Endodermal cell (in vitro differentiated cells): ENCODE measurements around the gene RPL6. TPM values are rescaled to one million over a fixed set of nuclear protein-coding genes. Genes with fewer than 3 reads are reported as not detected.
A peak's percentile ranks its signal among the peaks of the same experiment; 100 is the strongest.
"Not testable (repeated sequence)": the region's sequence is repeated elsewhere in the genome, so short reads cannot be mapped to it uniquely, and the experiment has no call there.

Experiments
- DNase-seq: peaks from one replicate; pipeline ENCODE4 v3.0.0-alpha.2; 2017
- H3K27ac ChIP-seq: 2 replicates; pipeline ENCODE4 v1.5.1; 2013; ENCODE audit warnings: mild to moderate bottlenecking, low read depth, low read length, moderate library complexity
- H3K27me3 ChIP-seq: 2 replicates; pipeline ENCODE4 v1.6.1; 2013; ENCODE audit warnings: mild to moderate bottlenecking, low read length, moderate library complexity; ENCODE audit not compliant: insufficient read depth, control insufficient read depth, poor library complexity, severe bottlenecking
- H3K36me3 ChIP-seq: 2 replicates; pipeline ENCODE4 v1.7.0; 2013; ENCODE audit warnings: mild to moderate bottlenecking, low read length, moderate library complexity; ENCODE audit not compliant: control insufficient read depth, insufficient read depth
- H3K4me1 ChIP-seq: one replicate; pipeline ENCODE4 v1.7.0; 2013; ENCODE audit warnings: low read length; ENCODE audit not compliant: control insufficient read depth, insufficient read depth
- H3K4me3 ChIP-seq: 2 replicates; pipeline ENCODE4 v1.5.1; 2013; ENCODE audit warnings: mild to moderate bottlenecking, low read length, moderate library complexity
- H3K9ac ChIP-seq: 2 replicates; pipeline ENCODE4 v1.6.1; 2013; ENCODE audit warnings: mild to moderate bottlenecking, low read length, moderate library complexity; ENCODE audit not compliant: poor library complexity, severe bottlenecking; ENCODE audit errors: extremely low read depth
- H3K9me3 ChIP-seq: 2 replicates; pipeline ENCODE4 v1.6.1; 2013; ENCODE audit warnings: mild to moderate bottlenecking, low read length, moderate library complexity; ENCODE audit not compliant: control insufficient read depth
- H3K27ac Mint-ChIP-seq: 2 replicates; pipeline ENCODE4 v1.8.0; 2020; ENCODE audit warnings: mixed read lengths
- H3K27me3 Mint-ChIP-seq: 2 replicates; pipeline ENCODE4 v1.8.0; 2021; ENCODE audit warnings: mild to moderate bottlenecking, mixed read lengths; ENCODE audit not compliant: insufficient read depth
- H3K36me3 Mint-ChIP-seq: 2 replicates; pipeline ENCODE4 v1.8.0; 2020; ENCODE audit warnings: low read depth, mixed read lengths
- H3K4me1 Mint-ChIP-seq: 2 replicates; pipeline ENCODE4 v1.8.0; 2020; ENCODE audit warnings: mixed read lengths
- H3K4me3 Mint-ChIP-seq: 2 replicates; pipeline ENCODE4 v1.8.0; 2020; ENCODE audit warnings: mild to moderate bottlenecking, moderate library complexity, mixed read lengths
- H3K9me3 Mint-ChIP-seq: 2 replicates; pipeline ENCODE4 v1.8.0; 2020; ENCODE audit warnings: mild to moderate bottlenecking, mixed read lengths
- WGBS, 2 experiments: methylation state at CpG; one replicate each; pipeline versions ENCODE4 v1.1.5 to v1.1.7; 2013; ENCODE audit warnings: missing lambda C conversion rate in 2 of 2, mixed read lengths in 1 of 2; ENCODE audit not compliant: insufficient coverage in 1 of 2, insufficient read length in 1 of 2; 5-methylcytosine and 5-hydroxymethylcytosine counted together
- long read RNA-seq, 4 experiments: library from polyadenylated mRNA in 2 of 4; library from RNA in 1 of 4; library from capped mRNA in 1 of 4; stranded (forward) in 3 of 4; unstranded in 1 of 4; transcript quantifications; one replicate each; pipeline ENCODE4 v2.0.0, GENCODE V29; 2020 to 2021; ENCODE audit warnings: inconsistent platforms in 1 of 4
- polyA plus RNA-seq, 2 experiments: library from polyadenylated mRNA; stranded (reverse); fragments of 50-300 nt; gene quantifications; one replicate each; pipeline ENCODE4 v1.2.3, GENCODE V29; 2013
- total RNA-seq, 2 donors: library from RNA; stranded (reverse); fragmentation: NEBNext Ultra II Directional in 1 of 2; extraction: Animal tissue kit (Norgen Biotek cat#: 25700) in 1 of 2; gene quantifications; 2 replicates in 1 of 2; 3 replicates in 1 of 2; pipeline ENCODE4 v1.2.1, GENCODE V29; 2021
- TF ChIP-seq, protein P1 (sequence below): fragments of 200-600 bp; sonication (generic); conservative IDR thresholded peaks from 2 replicates; pipeline ENCODE4 v1.5.0; 2021; ENCODE audit warnings: antibody characterized with exemption, mild to moderate bottlenecking

RPL6 gene
- 1,000 to 10,000 TPM; 1,610 to 1,647 TPM for total RNA-seq
- polyA plus RNA-seq (2013, experiment 1 of 2), result 2,166 TPM
- polyA plus RNA-seq (2013, experiment 2 of 2), result 2,106 TPM
- long read RNA-seq, experiment 1, transcript RPL6-201 (7 exons, 947 nt), result minor isoform, 8 of 916 reads
- long read RNA-seq, experiment 1, transcript RPL6-202 (7 exons, 1,074 nt), result major isoform, 35 of 916 reads
- long read RNA-seq, experiment 1, partial matches to known transcripts, result 829 of 916 reads
- long read RNA-seq, experiment 1, other reads (novel, unspliced or antisense), result 44 of 916 reads
- long read RNA-seq, experiment 2, transcript RPL6-201 (7 exons, 947 nt), result major isoform, 72 of 168 reads
- long read RNA-seq, experiment 2, transcript RPL6-202 (7 exons, 1,074 nt), result minor isoform, 68 of 168 reads
- long read RNA-seq, experiment 2, partial matches to known transcripts, result 7 of 168 reads
- long read RNA-seq, experiment 2, other reads (novel, unspliced or antisense), result 21 of 168 reads
- long read RNA-seq, experiment 3, transcript RPL6-201 (7 exons, 947 nt), result major isoform, 1,318 of 1,908 reads
- long read RNA-seq, experiment 3, transcript RPL6-202 (7 exons, 1,074 nt), result minor isoform, 88 of 1,908 reads
- long read RNA-seq, experiment 3, partial matches to known transcripts, result 453 of 1,908 reads
- long read RNA-seq, experiment 3, other reads (novel, unspliced or antisense), result 47 of 1,908 reads
- long read RNA-seq, experiment 4, transcript RPL6-201 (7 exons, 947 nt), result major isoform, 3,850 of 4,111 reads
- long read RNA-seq, experiment 4, transcript RPL6-202 (7 exons, 1,074 nt), result minor isoform, 169 of 4,111 reads
- long read RNA-seq, experiment 4, partial matches to known transcripts, result 42 of 4,111 reads
- long read RNA-seq, experiment 4, other reads (novel, unspliced or antisense), result 50 of 4,111 reads

DNA sequence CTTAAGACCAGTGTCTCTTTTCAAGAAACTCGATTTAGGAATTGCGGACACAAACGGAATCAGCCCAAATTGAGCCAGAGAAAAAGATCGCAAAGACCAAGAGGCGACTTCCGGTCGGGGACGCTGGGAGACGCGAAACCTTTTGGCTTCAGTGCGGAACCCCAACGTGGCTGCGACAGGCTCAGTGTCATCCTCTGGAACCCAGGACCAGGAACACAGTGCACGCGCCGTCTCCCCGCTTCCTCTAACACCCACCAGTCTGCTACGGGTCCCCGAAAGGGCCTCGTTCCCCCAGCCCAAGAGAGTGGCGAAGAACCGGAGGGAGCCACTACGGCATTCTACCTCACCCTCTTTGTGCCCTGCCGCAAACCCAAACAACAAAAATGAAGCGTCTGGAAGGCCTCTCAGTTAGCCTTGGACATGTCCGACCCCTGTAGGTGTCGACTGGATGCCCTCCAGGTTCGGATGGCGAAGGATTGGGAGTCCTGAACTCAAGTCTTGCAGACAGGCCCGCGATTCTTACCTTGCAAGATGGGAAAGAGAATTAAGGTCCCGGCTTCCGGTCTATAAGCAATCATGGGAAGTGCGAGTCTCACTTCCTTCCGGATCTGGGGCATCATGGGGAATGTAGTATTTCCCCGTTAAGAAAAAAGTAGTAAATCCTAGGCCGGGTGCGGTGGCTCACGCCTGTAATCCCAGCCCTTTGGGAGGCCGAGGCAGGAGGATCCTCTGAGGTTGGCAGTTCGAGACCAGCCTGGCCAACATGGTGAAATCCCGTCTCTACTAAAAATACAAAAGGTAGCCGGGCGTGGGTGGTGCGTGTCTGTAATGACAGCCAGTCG is at the start of gene RPL6:
Gene RPL6, minus strand, starts transcription at position 542 of the 842 bp plus-strand sequence. CDS start 949 bp downstream, outside the sequence.
- Histone ChIP-seq H3K27me3 (no peaks in the 10 kb centered on the region), H3K9ac (peak within 1 kb of the TSS; percentile 96), H3K9me3 (no peaks in the 10 kb centered on the region), H3K4me3 (peak within 1 kb of the TSS; percentile 91), H3K27ac (peak within 1 kb of the TSS; percentile 94), H3K4me1 (no peaks in the 10 kb centered on the region), H3K36me3 (peaks cover 40% of the 10 kb centered on the region)
- peak; percentile 94 for DNase-seq
- H3K4me1 Mint-ChIP-seq, result peaks cover 14% of the 10 kb centered on the region
- H3K9me3 Mint-ChIP-seq, result no peaks in the 10 kb centered on the region
- H3K4me3 Mint-ChIP-seq, result peak within 1 kb of the TSS; percentile 100
- peaks cover 48% of the 10 kb centered on the region for H3K36me3 Mint-ChIP-seq
- H3K27me3 Mint-ChIP-seq, result no peaks in the 10 kb centered on the region
- peak within 1 kb of the TSS; percentile 100 for H3K27ac Mint-ChIP-seq
- WGBS, 2 experiments, result 13 to 16% methylated on average over 35 to 46 of the region's 46 CpGs
- TF ChIP-seq, protein P1, sequence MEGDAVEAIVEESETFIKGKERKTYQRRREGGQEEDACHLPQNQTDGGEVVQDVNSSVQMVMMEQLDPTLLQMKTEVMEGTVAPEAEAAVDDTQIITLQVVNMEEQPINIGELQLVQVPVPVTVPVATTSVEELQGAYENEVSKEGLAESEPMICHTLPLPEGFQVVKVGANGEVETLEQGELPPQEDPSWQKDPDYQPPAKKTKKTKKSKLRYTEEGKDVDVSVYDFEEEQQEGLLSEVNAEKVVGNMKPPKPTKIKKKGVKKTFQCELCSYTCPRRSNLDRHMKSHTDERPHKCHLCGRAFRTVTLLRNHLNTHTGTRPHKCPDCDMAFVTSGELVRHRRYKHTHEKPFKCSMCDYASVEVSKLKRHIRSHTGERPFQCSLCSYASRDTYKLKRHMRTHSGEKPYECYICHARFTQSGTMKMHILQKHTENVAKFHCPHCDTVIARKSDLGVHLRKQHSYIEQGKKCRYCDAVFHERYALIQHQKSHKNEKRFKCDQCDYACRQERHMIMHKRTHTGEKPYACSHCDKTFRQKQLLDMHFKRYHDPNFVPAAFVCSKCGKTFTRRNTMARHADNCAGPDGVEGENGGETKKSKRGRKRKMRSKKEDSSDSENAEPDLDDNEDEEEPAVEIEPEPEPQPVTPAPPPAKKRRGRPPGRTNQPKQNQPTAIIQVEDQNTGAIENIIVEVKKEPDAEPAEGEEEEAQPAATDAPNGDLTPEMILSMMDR, result no peak

DNA sequence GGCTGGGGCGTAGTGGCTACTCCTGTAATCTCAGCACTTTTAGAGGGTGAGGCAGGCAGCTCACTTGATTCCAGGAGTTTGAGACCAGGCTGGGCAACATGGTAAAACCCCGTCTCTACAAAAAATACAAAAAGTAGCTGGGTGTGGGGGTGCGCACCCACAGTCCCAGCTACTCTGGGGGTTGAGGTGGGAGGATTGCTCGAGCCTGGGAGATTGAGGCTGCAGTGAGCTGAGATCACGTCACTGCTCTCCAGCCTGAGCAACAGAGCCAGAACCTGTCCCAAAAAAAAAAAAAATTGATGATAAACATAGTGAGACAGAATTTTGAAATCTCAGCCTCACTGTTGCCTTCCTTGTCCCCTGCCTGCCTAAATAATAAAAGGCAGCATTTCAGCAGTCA is 49.3 kb upstream of the RPL6 start:
- Mint-ChIP-seq H3K4me1 (no peaks in the 10 kb centered on the region), H3K36me3 (peaks cover 59% of the 10 kb centered on the region), H3K4me3 (no peak overlapping the region), H3K27me3 (no peaks in the 10 kb centered on the region), H3K9me3 (no peaks in the 10 kb centered on the region), H3K27ac (no peak overlapping the region)
- Histone ChIP-seq H3K9ac (no peak overlapping the region), H3K36me3 (peaks cover 65% of the 10 kb centered on the region), H3K9me3 (no peaks in the 10 kb centered on the region), H3K4me1 (no peaks in the 10 kb centered on the region), H3K4me3 (no peak overlapping the region), H3K27me3 (no peaks in the 10 kb centered on the region), H3K27ac (no peak overlapping the region)
- TF ChIP-seq, protein P1, result no peak
- DNase-seq, result no peak
- WGBS, 2 experiments, result 92 to 100% methylated on average over 3 to 5 of the region's 5 CpGs

DNA sequence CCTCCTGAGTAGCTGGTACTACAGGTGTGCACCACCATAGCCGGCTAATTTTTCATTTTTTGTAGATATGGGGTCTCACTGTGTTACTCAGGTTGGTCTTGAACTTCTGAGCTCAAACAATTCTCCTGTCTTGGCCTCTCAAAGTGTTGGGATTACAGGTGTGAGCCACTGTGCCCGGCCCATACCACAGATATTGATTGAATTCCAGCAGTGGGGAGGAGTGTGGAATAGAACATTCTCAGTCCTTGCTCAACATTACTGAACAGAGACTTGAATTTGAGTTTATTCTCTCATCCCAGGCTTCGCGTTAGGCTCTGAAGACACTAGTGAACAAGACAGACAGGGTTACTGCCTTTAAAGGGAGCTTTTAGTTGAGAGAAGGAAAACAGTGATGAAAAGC is 48.9 kb upstream of the RPL6 start:
- H3K27me3 ChIP-seq, result no peaks in the 10 kb centered on the region
- TF ChIP-seq, protein P1, result no peak
- peaks cover 67% of the 10 kb centered on the region for H3K36me3 ChIP-seq
- Mint-ChIP-seq H3K4me3 (no peak overlapping the region), H3K36me3 (peaks cover 59% of the 10 kb centered on the region), H3K27me3 (no peaks in the 10 kb centered on the region), H3K4me1 (no peaks in the 10 kb centered on the region), H3K9me3 (no peaks in the 10 kb centered on the region), H3K27ac (no peak overlapping the region)
- H3K4me3 ChIP-seq, result no peak overlapping the region
- H3K9ac ChIP-seq, result no peak overlapping the region
- no peaks in the 10 kb centered on the region for H3K9me3 ChIP-seq
- H3K27ac ChIP-seq, result no peak overlapping the region
- no peak for DNase-seq
- 93 to 94% methylated on average over 3 to 4 of the region's 4 CpGs for WGBS, 2 experiments
- H3K4me1 ChIP-seq, result no peaks in the 10 kb centered on the region

DNA sequence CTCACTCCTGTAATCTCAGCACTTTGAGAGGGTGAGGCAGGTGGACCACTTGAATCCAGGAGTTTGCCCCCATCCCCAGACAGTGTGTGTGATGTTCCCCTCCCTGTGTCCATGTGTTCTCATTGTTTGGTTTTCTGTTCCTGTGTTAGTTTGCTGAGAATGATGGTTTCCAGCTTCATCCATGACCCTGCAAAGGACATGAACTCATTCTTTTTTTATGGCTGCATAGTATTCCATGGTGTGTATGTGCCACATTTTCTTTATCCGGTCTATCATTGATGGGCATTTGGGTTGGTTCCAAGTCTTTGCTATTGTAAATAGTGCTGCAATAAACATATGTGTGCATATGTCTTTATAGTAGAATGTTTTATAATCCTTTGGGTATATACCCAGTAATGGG is 47.7 kb upstream of the RPL6 start:
- H3K9ac ChIP-seq, H3K4me1 Mint-ChIP-seq, H3K4me3 Mint-ChIP-seq, H3K27me3 Mint-ChIP-seq, DNase-seq, H3K9me3 ChIP-seq, H3K27ac ChIP-seq, H3K4me1 ChIP-seq, H3K9me3 Mint-ChIP-seq, H3K27me3 ChIP-seq, H3K4me3 ChIP-seq, H3K27ac Mint-ChIP-seq: not testable (repeated sequence)
- H3K36me3 Mint-ChIP-seq, result peaks cover 57% of the 10 kb centered on the region
- H3K36me3 ChIP-seq, result peaks cover 68% of the 10 kb centered on the region
- 100% methylated on average over 1 of the region's 1 CpG for WGBS, 2 experiments
